ENCODE data around the gene ANKRD11.

The ANKRD11 gene

DNA sequence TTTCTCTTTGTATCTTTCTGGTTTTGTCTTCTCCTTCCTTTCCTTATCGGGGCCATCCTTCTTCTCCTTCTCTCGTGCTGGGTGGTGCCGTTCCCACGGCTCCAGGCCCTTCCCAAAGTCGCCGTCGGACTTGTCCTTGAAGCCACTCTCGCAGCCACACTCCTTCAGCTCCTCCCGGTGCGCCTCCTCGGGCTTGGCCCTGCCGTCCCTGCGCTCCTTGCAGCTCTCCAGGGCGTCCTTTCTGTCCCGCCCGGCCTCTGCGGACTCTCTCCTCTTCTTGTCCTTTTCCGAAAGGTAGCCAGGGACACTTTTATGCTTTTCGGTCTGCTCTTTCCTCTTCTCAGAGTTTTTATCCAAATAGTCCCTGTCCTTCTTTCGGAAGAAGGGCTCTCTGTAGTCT is 206.9 kb downstream of the ANKRD11 start:
- DNase-seq (ENCODE audit: low read depth) = no peak
- TF ChIP-seq CTCF (conservative IDR thresholded peaks at IDR 0.05; ENCODE audit: low read depth, low read length) = no peak
- no peak overlapping the region for H3K4me3 ChIP-seq (ENCODE audit: low read depth, low read length)

DNA sequence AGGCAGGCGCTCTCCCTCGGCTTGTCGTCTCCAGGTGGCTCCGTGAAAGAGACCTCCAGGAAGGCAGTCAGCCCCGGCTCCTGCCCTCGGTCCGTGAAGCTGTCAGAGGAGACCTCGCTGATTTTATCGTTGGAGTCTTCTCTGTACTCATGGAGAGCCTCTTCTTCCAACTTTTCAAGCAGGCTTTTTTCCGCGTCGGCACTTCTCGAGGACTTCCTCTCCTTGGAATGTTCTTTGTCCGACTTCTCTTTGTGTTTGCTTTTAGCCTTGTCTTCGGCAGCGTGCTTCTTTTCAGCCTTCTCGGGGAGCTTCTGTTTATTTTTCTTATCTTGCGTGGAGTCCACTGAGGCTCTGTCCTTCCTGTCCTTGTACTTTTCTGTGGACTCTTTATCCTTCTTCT is 207.8 kb downstream of the ANKRD11 start:
- no peak for DNase-seq (ENCODE audit: low read depth)
- H3K4me3 ChIP-seq (ENCODE audit: low read depth, low read length) = no peak overlapping the region
- TF ChIP-seq CTCF (conservative IDR thresholded peaks at IDR 0.05; ENCODE audit: low read depth, low read length) = no peak

DNA sequence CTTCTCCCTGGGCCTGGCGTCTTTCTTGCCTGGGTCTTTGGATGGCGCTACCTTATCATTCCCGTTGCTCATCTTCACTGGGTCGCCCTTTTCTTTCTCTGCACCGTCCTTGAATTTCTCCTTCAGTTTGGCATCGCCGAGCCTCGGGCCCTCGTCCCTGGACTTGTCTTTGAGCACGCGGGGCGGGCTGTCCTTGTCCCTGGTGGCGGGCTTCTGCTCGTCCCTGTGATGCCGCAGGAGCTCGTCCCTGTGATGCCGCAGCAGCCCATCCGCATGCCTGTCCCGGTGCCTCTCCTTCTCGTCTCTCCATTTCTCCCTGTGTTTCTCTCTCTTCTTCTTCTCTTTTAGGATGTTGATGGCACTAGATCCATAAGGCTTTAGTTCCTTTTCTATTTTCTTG is 208.5 kb downstream of the ANKRD11 start:
- DNase-seq (ENCODE audit: low read depth) = no peak
- H3K4me3 ChIP-seq (ENCODE audit: low read depth, low read length) = no peak overlapping the region
- TF ChIP-seq CTCF (conservative IDR thresholded peaks at IDR 0.05; ENCODE audit: low read depth, low read length) = no peak

DNA sequence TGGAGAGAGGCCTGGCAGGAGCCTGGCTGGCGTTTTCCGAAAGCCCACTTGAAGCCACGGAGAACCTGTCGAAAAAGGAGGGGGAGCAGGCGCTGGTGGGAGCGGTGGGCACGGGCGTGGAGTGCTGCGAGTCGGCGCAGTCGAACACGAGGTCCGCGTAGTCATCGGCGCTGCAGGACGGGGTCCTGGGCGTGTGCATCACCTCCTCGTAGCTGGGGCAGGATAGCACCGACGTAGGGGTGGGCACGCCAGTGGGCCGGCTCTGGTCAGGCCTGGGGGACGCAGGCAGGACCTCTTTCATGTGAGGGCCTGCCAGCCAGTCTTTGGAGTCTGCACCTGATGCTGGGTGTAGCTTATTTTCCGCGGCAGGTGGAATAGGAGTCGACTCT is 209.2 kb downstream of the ANKRD11 start:
- TF ChIP-seq CTCF (conservative IDR thresholded peaks at IDR 0.05; ENCODE audit: low read depth, low read length) = no peak
- DNase-seq (ENCODE audit: low read depth) = no peak
- no peak overlapping the region for H3K4me3 ChIP-seq (ENCODE audit: low read depth, low read length)

DNA sequence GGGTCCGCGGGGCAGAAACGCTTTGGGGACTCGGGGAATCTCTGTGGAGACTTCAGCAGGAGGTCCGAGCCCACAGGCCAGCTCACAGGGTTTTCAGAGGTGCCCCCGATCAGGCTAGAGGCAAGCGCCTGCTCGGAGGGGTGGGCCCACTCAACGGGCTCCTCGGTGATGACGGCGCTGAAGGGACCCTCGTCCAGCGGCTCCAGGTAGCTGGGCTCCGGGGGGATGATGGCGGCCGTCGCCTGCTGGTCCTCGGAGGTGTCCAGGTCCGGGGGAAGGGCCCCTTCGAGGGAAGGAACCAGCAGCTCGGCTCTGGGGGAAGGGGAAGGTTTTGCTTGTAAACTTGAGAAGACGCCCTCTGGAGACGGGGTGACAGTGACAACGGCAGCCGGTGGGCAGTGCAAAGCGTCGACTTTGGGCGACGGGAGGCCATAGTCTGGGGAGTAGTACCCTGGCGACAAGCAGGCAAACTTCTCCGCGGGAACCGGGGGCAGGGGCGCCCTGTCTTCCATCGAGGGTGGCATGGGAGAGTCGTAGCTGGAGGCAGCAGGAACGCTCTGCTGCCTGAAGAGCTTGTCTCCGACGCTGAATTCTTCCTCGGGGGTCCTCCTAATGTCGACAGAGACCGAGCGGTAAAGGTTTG is 209.7 kb downstream of the ANKRD11 start:
- no peak for DNase-seq (ENCODE audit: low read depth)
- no peak overlapping the region for H3K4me3 ChIP-seq (ENCODE audit: low read depth, low read length)
- TF ChIP-seq CTCF (conservative IDR thresholded peaks at IDR 0.05; ENCODE audit: low read depth, low read length) = no peak

- no peak for TF ChIP-seq CTCF (conservative IDR thresholded peaks at IDR 0.05; ENCODE audit: low read depth, low read length)
- no peak for DNase-seq (ENCODE audit: low read depth)
- H3K4me3 ChIP-seq (ENCODE audit: low read depth, low read length) = no peak overlapping the region
Observed at GRCh38 chr16:89279666-89280481, 210.5 kb downstream of the ANKRD11 start.

All from choroid plexus epithelial cell (primary cell).